WTC11 (cell line): Measurements from ENCODE around the gene SLC9A9. TPM values are rescaled to one million over a fixed set of nuclear protein-coding genes. Genes with fewer than 3 reads are reported as not detected.

Source experiments
- ATAC-seq: fragments of 200-7000 bp; cut with Tn5 transposase; 2 replicates; pipeline ENCODE4 v1.10.0; 2021; ENCODE audit warnings: mild to moderate bottlenecking, moderate library complexity
- CTCF ChIA-PET: fragments of 300-600 bp; sonication (Branson Sonifier 250); formaldehyde crosslinking; loops from one replicate; lab custom pipeline; 2021; ENCODE audit warnings: antibody characterized with exemption; lab: Charles Lee
- POLR2A ChIA-PET: fragments of 350-600 bp; sonication (Branson Sonifier 250); formaldehyde crosslinking; loops from one replicate; lab custom pipeline; 2021; ENCODE audit warnings: antibody characterized with exemption; lab: Charles Lee
- DNase-seq: peaks from one replicate; pipeline ENCODE4 v3.0.0; 2021; ENCODE audit warnings: low spot score
- H3K27ac Mint-ChIP-seq: 2 replicates; pipeline ENCODE4 v1.8.0; 2021; ENCODE audit warnings: mixed read lengths
- H3K27me3 Mint-ChIP-seq: 2 replicates; pipeline ENCODE4 v1.8.0; 2021; ENCODE audit warnings: low read depth, mild to moderate bottlenecking, moderate library complexity, mixed read lengths
- H3K36me3 Mint-ChIP-seq: 2 replicates; pipeline ENCODE4 v1.8.0; 2021; ENCODE audit warnings: mixed read lengths
- H3K4me1 Mint-ChIP-seq: 2 replicates; pipeline ENCODE4 v1.8.0; 2022; ENCODE audit warnings: mixed read lengths
- H3K4me3 Mint-ChIP-seq: 2 replicates; pipeline ENCODE4 v1.8.0; 2021; ENCODE audit warnings: mild to moderate bottlenecking, moderate library complexity, mixed read lengths
- H3K9me3 Mint-ChIP-seq: 2 replicates; pipeline ENCODE4 v1.8.0; 2021; ENCODE audit warnings: mixed read lengths
- CTCF ChIP-seq: fragments of 200-600 bp; IDR thresholded peaks from 2 replicates; pipeline ENCODE4 v1.8.0; 2022; ENCODE audit warnings: antibody characterized with exemption
- E2F4 ChIP-seq: sonication (generic); formaldehyde crosslinking; IDR thresholded peaks from 2 replicates; pipeline ENCODE4 v1.8.1; 2022; ENCODE audit warnings: low read depth, mild to moderate bottlenecking, moderate library complexity, missing genetic modification reagents, borderline replicate concordance
- ETV6 ChIP-seq: sonication (generic); formaldehyde crosslinking; IDR thresholded peaks from 2 replicates; pipeline ENCODE4 v1.8.1; 2022; ENCODE audit warnings: mild to moderate bottlenecking, missing genetic modification reagents
- FOXJ3 ChIP-seq: sonication (generic); formaldehyde crosslinking; IDR thresholded peaks from 2 replicates; pipeline ENCODE4 v1.9.0; 2021; ENCODE audit warnings: missing genetic modification reagents, mild to moderate bottlenecking, borderline replicate concordance
- FOXK1 ChIP-seq: sonication (generic); formaldehyde crosslinking; IDR thresholded peaks from 2 replicates; pipeline ENCODE4 v1.8.0; 2022; ENCODE audit warnings: mild to moderate bottlenecking, moderate library complexity, missing genetic modification reagents
- FOXP4 ChIP-seq: sonication (generic); formaldehyde crosslinking; IDR thresholded peaks from 2 replicates; pipeline ENCODE4 v1.8.0; 2022; ENCODE audit warnings: mild to moderate bottlenecking, missing genetic modification reagents
- IRF2 ChIP-seq: sonication (generic); formaldehyde crosslinking; IDR thresholded peaks from 2 replicates; pipeline ENCODE4 v1.8.0; 2022; ENCODE audit warnings: low read depth, missing genetic modification reagents, borderline replicate concordance
- MYBL2 ChIP-seq: sonication (generic); formaldehyde crosslinking; IDR thresholded peaks from 2 replicates; pipeline ENCODE4 v1.8.1; 2023; ENCODE audit warnings: mild to moderate bottlenecking, moderate library complexity, missing genetic modification reagents
- OVOL2 ChIP-seq: fragments of 250-450 bp; sonication (Bioruptor Pico); IDR thresholded peaks from 2 replicates; pipeline ENCODE4 v1.9.0; 2021; ENCODE audit warnings: mild to moderate bottlenecking, borderline replicate concordance
- PRDM15 ChIP-seq: sonication (generic); formaldehyde crosslinking; IDR thresholded peaks from 2 replicates; pipeline ENCODE4 v1.8.0; 2022; ENCODE audit warnings: missing genetic modification reagents
- RORB ChIP-seq: fragments of 250-450 bp; sonication (Bioruptor Pico); IDR thresholded peaks from 2 replicates; pipeline ENCODE4 v1.9.0; 2021; ENCODE audit warnings: mild to moderate bottlenecking
- SMAD3 ChIP-seq: sonication (generic); formaldehyde crosslinking; IDR thresholded peaks from 2 replicates; pipeline ENCODE4 v1.8.0; 2022; ENCODE audit warnings: missing genetic modification reagents, mild to moderate bottlenecking, borderline replicate concordance
- STAT6 ChIP-seq: sonication (generic); formaldehyde crosslinking; conservative IDR thresholded peaks from 2 replicates; pipeline ENCODE4 v1.8.1; 2023; ENCODE audit warnings: mild to moderate bottlenecking, low read depth, missing genetic modification reagents, moderate library complexity
- TP53 ChIP-seq: sonication (generic); formaldehyde crosslinking; IDR thresholded peaks from 2 replicates; pipeline ENCODE4 v1.8.1; 2023; ENCODE audit warnings: mild to moderate bottlenecking, missing genetic modification reagents
- USF1 ChIP-seq: sonication (generic); formaldehyde crosslinking; IDR thresholded peaks from 2 replicates; pipeline ENCODE4 v1.8.0; 2022; ENCODE audit warnings: mild to moderate bottlenecking, missing genetic modification reagents
- ZMAT4 ChIP-seq: fragments of 250-450 bp; sonication (Bioruptor Pico); IDR thresholded peaks from 2 replicates; pipeline ENCODE4 v1.9.0; 2021; ENCODE audit warnings: mild to moderate bottlenecking
- ZNF138 ChIP-seq: sonication (generic); formaldehyde crosslinking; conservative IDR thresholded peaks from 2 replicates; pipeline ENCODE4 v1.8.1; 2022; ENCODE audit warnings: mild to moderate bottlenecking, moderate library complexity, missing genetic modification reagents
- ZNF317 ChIP-seq: sonication (generic); formaldehyde crosslinking; IDR thresholded peaks from 2 replicates; pipeline ENCODE4 v1.8.1; 2023; ENCODE audit warnings: low read depth, mild to moderate bottlenecking, moderate library complexity, missing genetic modification reagents, borderline replicate concordance
- ZNF396 ChIP-seq: fragments of 250-450 bp; sonication (Bioruptor Pico); IDR thresholded peaks from 2 replicates; pipeline ENCODE4 v1.8.0; 2021; ENCODE audit warnings: mild to moderate bottlenecking, moderate library complexity, borderline replicate concordance
- ZNF512 ChIP-seq: sonication (generic); formaldehyde crosslinking; IDR thresholded peaks from 2 replicates; pipeline ENCODE4 v1.8.1; 2022; ENCODE audit warnings: missing genetic modification reagents, borderline replicate concordance
- total RNA-seq: library from RNA; stranded (reverse); gene quantifications from 3 replicates; pipeline ENCODE4 v1.2.3, GENCODE V29; 2021

The SLC9A9 gene
- total RNA-seq, 1 experiment from 2014 or later, result 1.2 TPM

GRCh38 chr3:143234526-143234925 is 613.7 kb downstream of the SLC9A9 start:
- no peaks in the 10 kb centered on the region for H3K4me1 Mint-ChIP-seq
- H3K27ac Mint-ChIP-seq, result no peak overlapping the region
- H3K27me3 Mint-ChIP-seq, result no peaks in the 10 kb centered on the region
- ATAC-seq, result no peak
- POLR2A ChIA-PET, result no interaction called here
- no peak overlapping the region for H3K4me3 Mint-ChIP-seq
- peaks cover 22% of the 10 kb centered on the region for H3K9me3 Mint-ChIP-seq
- TF ChIP-seq USF1, result no peak
- TF ChIP-seq ZNF396 (CRISPR knock-in tag), result no peak
- no peak for TF ChIP-seq TP53 (CRISPR knock-in tag)
- no peak for TF ChIP-seq FOXP4
- no peak for TF ChIP-seq STAT6 (CRISPR knock-in tag)
- TF ChIP-seq E2F4 (CRISPR knock-in tag), result no peak
- TF ChIP-seq SMAD3 (CRISPR knock-in tag), result no peak
- TF ChIP-seq CTCF, result no peak
- TF ChIP-seq, all 79 proteins: peak for 0
- H3K36me3 Mint-ChIP-seq, result no peaks in the 10 kb centered on the region
- DNase-seq, result no peak
- CTCF ChIA-PET, result no interaction called here

- DNase-seq, result no peak
- Mint-ChIP-seq H3K27ac (no peak overlapping the region), H3K4me1 (no peaks in the 10 kb centered on the region), H3K27me3 (no peaks in the 10 kb centered on the region), H3K36me3 (no peaks in the 10 kb centered on the region), H3K9me3 (peaks cover 14% of the 10 kb centered on the region), H3K4me3 (no peak overlapping the region)
- ChIA-PET POLR2A (no interaction called here), CTCF (no interaction called here)
- ATAC-seq, result no peak
- TF ChIP-seq MYBL2 (CRISPR knock-in tag) (no peak), FOXJ3 (CRISPR knock-in tag) (no peak), RORB (CRISPR knock-in tag) (no peak), ZMAT4 (no peak), PRDM15 (CRISPR knock-in tag) (no peak), FOXK1 (CRISPR knock-in tag) (no peak), OVOL2 (no peak), IRF2 (CRISPR knock-in tag) (no peak), ETV6 (CRISPR knock-in tag) (no peak), ZNF317 (CRISPR knock-in tag) (no peak), ZNF512 (no peak), ZNF138 (CRISPR knock-in tag) (no peak)
These were observed 615.3 kb downstream of the SLC9A9 start for GRCh38 chr3:143232981-143233380.
